NCI-H1436 treated with DMSO at 0.1 percent for 48 hours (cell line): Measurements from ENCODE around the gene CHST15.

Experiments
- DNase-seq: peaks from one replicate; lab custom pipeline; 2025; lab: John Stamatoyannopoulos, UW

CHST15 gene

DNA sequence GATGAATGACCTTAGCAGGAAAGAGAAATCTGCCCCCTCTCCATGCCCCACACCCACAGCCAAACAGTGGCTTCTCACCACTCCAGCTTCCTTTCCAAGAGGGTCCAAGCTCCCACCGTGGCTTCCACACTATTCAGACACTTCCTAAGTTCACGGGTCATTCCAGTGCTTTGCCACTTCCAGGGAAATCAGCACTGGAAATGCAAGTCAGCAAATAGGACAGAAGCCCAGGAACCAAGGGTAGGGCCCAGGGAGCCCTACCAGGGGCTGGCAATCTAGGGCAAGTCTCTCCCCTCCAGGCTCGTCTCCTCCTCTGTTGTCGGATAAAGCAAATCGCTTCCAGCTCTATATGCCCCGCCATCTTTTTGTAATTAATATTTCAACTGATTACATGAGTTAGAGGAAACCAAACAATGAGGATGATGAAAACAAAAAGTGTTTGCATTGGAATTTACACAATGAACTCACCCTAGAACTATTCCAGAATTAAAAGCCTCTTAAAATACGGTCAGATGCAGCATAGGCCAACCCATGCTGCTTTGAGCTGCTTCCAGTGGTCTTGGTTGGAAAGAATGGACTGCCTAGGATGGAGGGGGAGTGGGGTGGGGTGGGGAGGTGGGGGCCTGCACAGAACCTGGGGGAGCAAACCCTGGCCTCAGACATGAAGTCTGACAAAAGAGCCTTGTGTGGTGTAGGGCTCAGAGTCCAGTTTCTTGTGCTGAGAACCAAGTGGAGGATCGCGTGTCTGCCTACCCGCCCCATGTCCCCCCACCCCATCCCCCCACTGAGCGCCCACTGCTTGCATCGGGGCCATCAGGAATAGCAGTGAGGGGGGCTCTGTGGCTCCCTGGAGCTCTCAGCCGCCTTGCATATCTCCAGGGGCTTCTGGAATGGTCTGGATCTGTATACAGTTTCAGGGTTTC lies 127.2 kb downstream of the CHST15 start:
- no peak for DNase-seq

DNA sequence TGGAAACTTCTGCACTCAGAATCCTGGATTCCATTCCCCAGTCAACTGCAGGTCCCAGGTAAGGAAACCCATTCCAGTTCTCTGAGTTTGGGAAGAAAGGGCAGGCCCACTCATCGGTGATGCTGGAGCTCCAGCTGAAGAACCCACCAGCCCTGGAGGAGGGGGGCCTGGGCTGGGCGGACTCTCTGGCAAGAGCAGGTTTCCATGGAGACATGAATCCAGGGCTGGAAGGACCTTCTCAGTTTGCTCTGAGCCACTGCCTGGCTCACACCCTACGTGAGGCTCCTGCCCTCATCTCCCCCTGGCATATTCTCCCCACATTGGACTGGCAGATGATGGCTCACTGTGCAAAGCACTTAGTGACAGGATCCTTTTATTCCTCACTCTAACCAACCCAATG lies 128.4 kb downstream of the CHST15 start:
- DNase-seq = no peak

DNA sequence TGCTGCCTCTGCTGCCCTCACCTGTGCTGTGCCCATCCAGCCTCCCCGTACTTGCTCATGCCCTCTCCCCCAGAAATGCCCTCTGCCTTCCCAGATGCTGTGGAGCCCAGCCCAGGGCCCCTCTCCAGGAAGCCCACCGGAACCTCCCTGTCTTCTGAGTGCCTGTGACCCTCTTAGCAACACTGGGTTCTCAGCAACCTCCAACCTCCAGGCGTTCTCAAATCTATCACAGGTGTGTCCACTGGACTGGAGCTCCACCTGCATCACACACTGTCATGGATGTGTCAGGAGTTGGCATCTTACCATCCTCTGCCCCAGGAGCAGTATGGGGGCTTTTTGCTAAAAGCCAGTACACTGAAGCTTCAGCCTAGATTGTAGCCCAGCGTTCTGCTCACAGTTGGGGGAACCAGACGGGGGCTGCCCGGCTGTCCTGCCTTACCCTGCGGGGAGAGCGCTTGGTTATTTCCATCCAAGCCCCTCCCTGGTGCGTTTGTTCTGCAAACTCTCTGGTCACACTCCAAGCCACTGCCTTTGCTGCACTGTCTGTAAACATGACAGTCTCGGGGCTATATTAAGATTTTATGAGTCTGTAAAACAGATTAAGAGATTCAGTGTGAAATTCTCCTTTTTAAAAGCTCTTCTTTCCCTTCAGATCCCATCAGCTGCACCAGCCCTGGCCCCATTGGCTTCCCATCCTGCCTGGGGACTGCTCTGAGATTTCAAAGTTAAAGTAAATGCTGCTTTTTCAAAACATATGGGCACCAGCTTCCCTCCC lies 130.5 kb downstream of the CHST15 start:
- no peak for DNase-seq

DNA sequence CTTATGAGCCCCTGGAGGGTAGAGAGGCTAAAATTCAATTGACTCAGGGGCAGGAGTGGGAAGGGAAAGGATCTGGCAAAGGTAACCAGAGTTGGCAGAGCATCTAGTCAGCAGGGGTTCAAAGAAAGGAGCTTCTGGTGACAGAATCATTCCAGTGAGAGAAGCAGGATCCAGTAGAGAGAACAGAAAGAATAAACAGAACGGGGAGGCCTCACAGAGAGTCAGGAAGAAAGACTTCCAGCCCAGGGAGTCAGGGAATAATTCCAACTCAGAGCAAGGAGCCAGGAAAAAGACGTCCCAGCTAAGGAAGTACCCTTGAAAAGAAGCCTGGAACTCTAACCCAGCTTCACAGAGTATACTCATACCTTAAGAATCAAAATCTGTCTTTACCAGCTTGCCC lies 135.2 kb downstream of the CHST15 start:
- DNase-seq = no peak
